MCF 10A (cell line): ENCODE measurements around the gene LINGO4. TPM values are rescaled to one million over a fixed set of nuclear protein-coding genes. Genes with fewer than 3 reads are reported as not detected.

ENCODE experiments used
- BruUV-seq: library from RNA; stranded (reverse); fragments of 400-500 nt; replicated peaks from 2 replicates; lab custom pipeline; 2021; lab: Mats Ljungman, UMichigan
- CTCF ChIA-PET: fragments of 300-600 bp; sonication (Branson Sonifier 250); formaldehyde crosslinking; extraction: SDS; loops from one replicate; lab custom pipeline; 2021; ENCODE audit warnings: antibody characterized with exemption, inconsistent platforms; lab: Yijun Ruan, JAX
- POLR2A ChIA-PET: fragments of 300-600, 350-650 bp; sonication (Branson Sonifier 250); formaldehyde crosslinking; extraction: SDS; loops from one replicate; lab custom pipeline; 2020; ENCODE audit warnings: antibody characterized with exemption, inconsistent platforms; lab: Yijun Ruan, JAX
- DNase-seq: peaks from one replicate; pipeline ENCODE4 v3.0.0-alpha.2; 2018; ENCODE audit not compliant: unreplicated experiment
- H3K27ac Mint-ChIP-seq: one replicate; pipeline ENCODE4 v1.8.0; 2022; ENCODE audit warnings: mild to moderate bottlenecking, low read depth, mixed read lengths; ENCODE audit not compliant: unreplicated experiment
- H3K27me3 Mint-ChIP-seq: one replicate; pipeline ENCODE4 v1.8.0; 2022; ENCODE audit warnings: mixed read lengths; ENCODE audit not compliant: insufficient read depth, unreplicated experiment
- H3K36me3 Mint-ChIP-seq: one replicate; pipeline ENCODE4 v1.8.0; 2022; ENCODE audit warnings: mild to moderate bottlenecking, moderate library complexity, mixed read lengths; ENCODE audit not compliant: insufficient read depth, unreplicated experiment
- H3K4me1 Mint-ChIP-seq: one replicate; pipeline ENCODE4 v1.8.0; 2022; ENCODE audit warnings: mixed read lengths; ENCODE audit not compliant: insufficient read depth, unreplicated experiment
- H3K4me3 Mint-ChIP-seq: one replicate; pipeline ENCODE4 v1.8.0; 2022; ENCODE audit warnings: mild to moderate bottlenecking, moderate library complexity, mixed read lengths; ENCODE audit not compliant: unreplicated experiment
- H3K9me3 Mint-ChIP-seq: one replicate; pipeline ENCODE4 v1.8.0; 2022; ENCODE audit warnings: mixed read lengths; ENCODE audit not compliant: unreplicated experiment
- intact Hi-C: fragments of 100-400 bp; cut with micrococcal nuclease; formaldehyde crosslinking; loops from 2 replicates; pipeline ENCODE4 v1.14.1; 2022
- total RNA-seq: library from RNA; stranded (reverse); gene quantifications from 2 replicates; pipeline ENCODE4 v1.2.3, GENCODE V29; 2022
- TF ChIP-seq, protein P1 (sequence below): fragments of 200-600 bp; IDR thresholded peaks from one replicate; pipeline ENCODE4 v1.8.0; 2022; ENCODE audit warnings: antibody characterized with exemption, mild to moderate bottlenecking; ENCODE audit not compliant: unreplicated experiment

LINGO4 gene
- total RNA-seq, 1 experiment from 2014 or later, result not detected

- no peak overlapping the region for H3K27ac Mint-ChIP-seq
- no peaks in the 10 kb centered on the region for H3K36me3 Mint-ChIP-seq
- H3K4me1 Mint-ChIP-seq, result peaks cover 16% of the 10 kb centered on the region
- no peak overlapping the region for H3K4me3 Mint-ChIP-seq
- H3K9me3 Mint-ChIP-seq, result no peaks in the 10 kb centered on the region
- no peak for DNase-seq
- BruUV-seq, result no TSS peak
- intact Hi-C loops, result no loop called here
- no peaks in the 10 kb centered on the region for H3K27me3 Mint-ChIP-seq
- ChIA-PET CTCF (no interaction called here), POLR2A (interaction anchor here (1.3 kb wide), 1 partner anchor 306 kb away, joined by 6 read pairs; the partner anchor contains the start of gene CGN)
- TF ChIP-seq, protein P1, sequence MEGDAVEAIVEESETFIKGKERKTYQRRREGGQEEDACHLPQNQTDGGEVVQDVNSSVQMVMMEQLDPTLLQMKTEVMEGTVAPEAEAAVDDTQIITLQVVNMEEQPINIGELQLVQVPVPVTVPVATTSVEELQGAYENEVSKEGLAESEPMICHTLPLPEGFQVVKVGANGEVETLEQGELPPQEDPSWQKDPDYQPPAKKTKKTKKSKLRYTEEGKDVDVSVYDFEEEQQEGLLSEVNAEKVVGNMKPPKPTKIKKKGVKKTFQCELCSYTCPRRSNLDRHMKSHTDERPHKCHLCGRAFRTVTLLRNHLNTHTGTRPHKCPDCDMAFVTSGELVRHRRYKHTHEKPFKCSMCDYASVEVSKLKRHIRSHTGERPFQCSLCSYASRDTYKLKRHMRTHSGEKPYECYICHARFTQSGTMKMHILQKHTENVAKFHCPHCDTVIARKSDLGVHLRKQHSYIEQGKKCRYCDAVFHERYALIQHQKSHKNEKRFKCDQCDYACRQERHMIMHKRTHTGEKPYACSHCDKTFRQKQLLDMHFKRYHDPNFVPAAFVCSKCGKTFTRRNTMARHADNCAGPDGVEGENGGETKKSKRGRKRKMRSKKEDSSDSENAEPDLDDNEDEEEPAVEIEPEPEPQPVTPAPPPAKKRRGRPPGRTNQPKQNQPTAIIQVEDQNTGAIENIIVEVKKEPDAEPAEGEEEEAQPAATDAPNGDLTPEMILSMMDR, result no peak
These were observed 12.1 kb upstream of the LINGO4 start for GRCh38 chr1:151817353-151817730.

DNA sequence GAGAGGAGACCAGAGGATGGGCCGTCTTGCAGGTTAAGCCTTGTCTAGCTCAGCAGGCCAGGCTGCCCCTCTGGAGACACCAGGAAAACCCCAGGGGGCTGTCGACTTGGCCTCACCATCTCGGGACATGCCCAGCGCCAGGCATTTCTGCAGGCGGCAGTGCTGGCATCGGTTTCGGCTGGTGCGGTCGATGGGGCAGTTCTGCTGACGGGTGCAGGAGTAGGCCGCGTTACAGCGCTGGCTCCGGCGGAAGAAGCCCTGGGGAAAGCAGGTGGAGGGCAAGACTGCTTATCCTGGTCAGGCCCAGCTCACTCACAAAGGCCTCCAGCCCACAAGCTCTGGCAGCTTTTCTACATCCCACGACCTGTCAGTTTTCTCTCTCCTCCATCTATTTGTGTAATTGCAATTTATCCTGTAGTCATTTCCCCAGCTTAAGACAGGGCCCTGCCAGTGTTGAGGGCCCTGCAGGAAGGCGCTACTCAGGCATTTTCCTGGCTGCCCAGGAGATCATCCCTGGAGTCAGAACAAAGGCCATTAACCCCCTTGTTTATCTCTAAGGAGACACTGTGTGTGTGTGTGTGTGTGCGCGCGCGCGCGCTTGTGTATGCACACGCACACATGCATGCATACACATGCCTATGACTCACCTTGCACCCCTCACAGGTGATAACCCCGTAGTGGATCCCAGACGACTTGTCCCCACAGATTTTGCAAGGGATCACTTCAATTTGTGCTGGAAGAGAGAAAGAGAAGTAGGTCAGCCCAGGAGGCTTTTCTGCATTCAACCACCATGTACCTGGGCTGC, 11.5 kb upstream of the LINGO4 start:
- H3K27ac Mint-ChIP-seq, result no peak overlapping the region
- TF ChIP-seq, protein P1, result no peak
- no peak overlapping the region for H3K4me3 Mint-ChIP-seq
- H3K27me3 Mint-ChIP-seq, result no peaks in the 10 kb centered on the region
- no TSS peak for BruUV-seq
- H3K4me1 Mint-ChIP-seq, result peaks cover 16% of the 10 kb centered on the region
- no peaks in the 10 kb centered on the region for H3K9me3 Mint-ChIP-seq
- CTCF ChIA-PET, result no interaction called here
- no peak for DNase-seq
- POLR2A ChIA-PET, result interaction anchor here (1.4 kb wide), 1 partner anchor 53 kb away, joined by 5 read pairs; the partner anchor contains the start of gene MRPL9
- H3K36me3 Mint-ChIP-seq, result no peaks in the 10 kb centered on the region
- intact Hi-C loops, result no loop called here

DNA sequence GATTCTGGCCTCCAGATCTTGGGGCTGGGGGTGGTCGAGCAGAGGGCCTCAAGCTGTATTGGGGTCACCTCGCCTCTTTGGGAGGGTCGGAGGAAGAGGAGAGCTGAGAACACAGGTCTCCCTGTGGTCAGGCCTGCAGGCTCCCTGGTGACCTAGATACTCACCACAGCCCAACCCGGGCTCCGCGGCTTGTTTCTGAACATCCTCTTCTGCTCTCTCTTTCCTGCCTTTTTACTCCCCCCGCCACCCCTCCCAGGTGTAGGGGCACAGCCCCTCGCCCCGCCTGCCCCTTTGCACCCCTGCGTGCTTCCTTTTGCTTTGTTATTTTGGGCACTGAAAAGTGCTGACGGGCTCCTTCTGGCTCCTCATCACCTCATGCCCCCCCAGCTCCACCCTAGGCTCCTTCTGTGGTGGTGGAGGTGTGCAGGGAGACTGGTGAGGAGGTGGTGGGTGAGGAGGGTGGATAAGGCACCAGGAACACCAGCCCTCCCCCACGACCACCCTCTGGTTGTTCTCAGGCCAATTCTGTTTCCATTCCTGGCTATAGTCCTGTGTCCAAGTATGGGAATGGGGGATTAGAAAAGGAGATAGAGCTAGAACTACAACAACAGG, 10.6 kb upstream of the LINGO4 start:
- Mint-ChIP-seq H3K9me3 (no peaks in the 10 kb centered on the region), H3K27ac (no peak overlapping the region), H3K4me3 (no peak overlapping the region), H3K27me3 (no peaks in the 10 kb centered on the region), H3K4me1 (peaks cover 13% of the 10 kb centered on the region), H3K36me3 (no peaks in the 10 kb centered on the region)
- intact Hi-C loops, result no loop called here
- BruUV-seq, result no TSS peak
- ChIA-PET CTCF (no interaction called here), POLR2A (interaction anchor here (1.4 kb wide), 1 partner anchor 52 kb away, joined by 5 read pairs; the partner anchor contains the start of gene MRPL9)
- DNase-seq, result no peak
- TF ChIP-seq, protein P1, result no peak

- H3K27me3 Mint-ChIP-seq, result no peaks in the 10 kb centered on the region
- H3K4me3 Mint-ChIP-seq, result no peak overlapping the region
- no peaks in the 10 kb centered on the region for H3K9me3 Mint-ChIP-seq
- no peak for DNase-seq
- TF ChIP-seq, protein P1, result no peak
- H3K4me1 Mint-ChIP-seq, result peaks cover 6% of the 10 kb centered on the region
- no TSS peak for BruUV-seq
- no peak overlapping the region for H3K27ac Mint-ChIP-seq
- POLR2A ChIA-PET, result no interaction called here
- intact Hi-C loops, result no loop called here
- H3K36me3 Mint-ChIP-seq, result no peaks in the 10 kb centered on the region
- CTCF ChIA-PET, result no interaction called here
These were observed 9.8 kb upstream of the LINGO4 start for GRCh38 chr1:151814971-151815545.
